Measurements from ENCODE around the gene OR1E2.
A peak's percentile ranks its signal among the peaks of the same experiment; 100 is the strongest.
"Not testable (repeated sequence)": the region's sequence is repeated elsewhere in the genome, so short reads cannot be mapped to it uniquely, and the experiment has no call there.

OR1E2 gene

DNA sequence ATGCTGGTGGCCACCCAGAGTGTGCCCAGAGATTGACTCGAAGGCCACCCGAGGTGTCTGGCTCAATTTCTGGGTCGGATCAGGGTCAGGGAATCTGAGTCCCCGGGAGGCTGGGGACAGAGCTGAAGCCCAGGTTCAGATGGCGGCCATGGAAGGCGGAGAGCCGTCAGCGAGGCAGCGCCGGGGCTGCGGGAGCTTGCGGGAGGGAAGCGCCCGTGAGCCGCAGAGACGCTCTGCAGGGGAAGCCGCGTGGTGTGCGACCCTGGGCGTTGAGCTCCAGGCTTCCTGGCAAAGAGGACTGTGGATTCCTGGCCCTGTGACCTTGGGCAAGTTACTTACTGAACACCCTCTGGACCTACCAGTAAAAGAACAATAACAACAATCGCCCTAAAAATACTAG, 38.5 kb upstream of the OR1E2 start:
- no peak for DNase-seq (ENCODE audit: low read depth in 2 of 2)
- H3K4me3 ChIP-seq (replicated peaks in 1 of 2; ENCODE audit: low read depth in 2 of 2, low read length in 2 of 2) = no peak overlapping the region

DNA sequence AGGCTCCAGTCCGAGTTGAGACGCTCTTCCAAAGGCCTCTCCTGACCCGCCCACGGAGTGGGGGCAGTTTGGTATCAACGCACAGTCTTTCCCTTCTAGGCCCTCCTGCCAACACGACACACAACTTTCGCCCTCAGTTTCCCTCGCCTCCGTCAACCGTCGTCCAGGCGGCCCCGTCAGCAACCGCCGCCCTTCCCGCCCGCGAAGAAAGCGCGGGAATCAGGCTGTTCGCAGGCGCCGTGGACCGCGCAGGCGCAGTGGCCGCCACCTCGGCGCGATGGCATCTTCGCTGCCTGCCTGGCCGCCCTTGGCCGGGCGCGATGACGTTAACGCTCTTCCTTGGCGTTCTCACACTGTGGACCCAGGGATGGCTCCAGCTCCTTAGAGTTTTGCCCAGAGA, 38.0 kb upstream of the OR1E2 start, which contains the start of gene SPATA22:
TSS of gene SPATA22 (minus strand) at position 221 of the 400 bp plus-strand sequence. CDS start 2,494 bp downstream, outside the sequence.
- DNase-seq (ENCODE audit: low read depth in 2 of 2) = no peak
- TF ChIP-seq, protein P1, sequence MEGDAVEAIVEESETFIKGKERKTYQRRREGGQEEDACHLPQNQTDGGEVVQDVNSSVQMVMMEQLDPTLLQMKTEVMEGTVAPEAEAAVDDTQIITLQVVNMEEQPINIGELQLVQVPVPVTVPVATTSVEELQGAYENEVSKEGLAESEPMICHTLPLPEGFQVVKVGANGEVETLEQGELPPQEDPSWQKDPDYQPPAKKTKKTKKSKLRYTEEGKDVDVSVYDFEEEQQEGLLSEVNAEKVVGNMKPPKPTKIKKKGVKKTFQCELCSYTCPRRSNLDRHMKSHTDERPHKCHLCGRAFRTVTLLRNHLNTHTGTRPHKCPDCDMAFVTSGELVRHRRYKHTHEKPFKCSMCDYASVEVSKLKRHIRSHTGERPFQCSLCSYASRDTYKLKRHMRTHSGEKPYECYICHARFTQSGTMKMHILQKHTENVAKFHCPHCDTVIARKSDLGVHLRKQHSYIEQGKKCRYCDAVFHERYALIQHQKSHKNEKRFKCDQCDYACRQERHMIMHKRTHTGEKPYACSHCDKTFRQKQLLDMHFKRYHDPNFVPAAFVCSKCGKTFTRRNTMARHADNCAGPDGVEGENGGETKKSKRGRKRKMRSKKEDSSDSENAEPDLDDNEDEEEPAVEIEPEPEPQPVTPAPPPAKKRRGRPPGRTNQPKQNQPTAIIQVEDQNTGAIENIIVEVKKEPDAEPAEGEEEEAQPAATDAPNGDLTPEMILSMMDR (IDR thresholded peaks at IDR 0.05; ENCODE audit: low read depth, low read length) = no peak
- H3K4me3 ChIP-seq (replicated peaks in 1 of 2; ENCODE audit: low read depth in 2 of 2, low read length in 2 of 2) = no peak within 1 kb of the TSS

More for the DNA sequence above, 38.5 kb upstream of the OR1E2 start:
- TF ChIP-seq, protein P1 (IDR thresholded peaks at IDR 0.05; ENCODE audit: low read depth, low read length) = no peak

DNA sequence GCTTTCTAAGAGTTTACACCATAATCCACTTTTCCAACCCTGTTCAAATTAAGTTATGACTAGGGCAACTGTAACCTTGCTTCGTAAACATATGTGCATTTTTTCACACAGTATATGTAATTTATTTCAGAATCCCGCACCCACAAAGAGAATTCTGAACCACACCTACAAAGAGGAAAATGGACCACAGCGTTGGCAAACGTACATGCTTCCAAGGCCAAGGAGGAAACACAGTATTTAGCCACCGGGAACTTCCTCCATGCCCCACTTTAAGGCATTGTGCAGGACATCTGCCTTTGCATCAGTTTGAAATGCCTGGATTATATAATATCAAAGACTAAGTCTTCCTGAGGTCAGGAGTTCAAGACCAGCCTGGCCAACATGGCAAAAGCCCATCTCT, 35.9 kb upstream of the OR1E2 start:
- DNase-seq (ENCODE audit: low read depth in 2 of 2) = no peak
- TF ChIP-seq, protein P1 (IDR thresholded peaks at IDR 0.05; ENCODE audit: low read depth, low read length) = no peak

DNA sequence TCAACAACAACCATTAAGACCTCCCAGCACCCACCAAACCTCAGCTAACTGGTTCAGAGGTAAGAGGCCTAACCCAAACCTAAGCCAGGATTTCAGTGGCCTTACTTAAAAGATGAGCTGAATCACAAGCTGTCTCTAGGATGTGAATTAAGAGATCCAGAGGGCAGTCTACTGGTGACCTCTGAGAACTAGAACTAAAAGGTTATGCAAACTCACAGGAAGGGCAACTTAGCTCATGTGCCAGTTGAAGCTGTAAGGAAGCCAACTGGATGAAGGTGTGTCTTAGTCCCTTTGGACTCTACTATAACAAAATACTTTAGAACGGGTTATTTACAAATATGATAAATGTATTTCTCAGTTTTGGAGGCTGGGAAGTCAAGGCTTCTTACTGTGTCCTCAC, 32.7 kb upstream of the OR1E2 start:
- H3K4me3 ChIP-seq (replicated peaks in 1 of 2; ENCODE audit: low read depth in 2 of 2, low read length in 2 of 2); DNase-seq (ENCODE audit: low read depth in 2 of 2): not testable (repeated sequence)

More for the DNA sequence above, 35.9 kb upstream of the OR1E2 start:
- H3K4me3 ChIP-seq (replicated peaks in 1 of 2; ENCODE audit: low read depth in 2 of 2, low read length in 2 of 2) = no peak overlapping the region

DNA sequence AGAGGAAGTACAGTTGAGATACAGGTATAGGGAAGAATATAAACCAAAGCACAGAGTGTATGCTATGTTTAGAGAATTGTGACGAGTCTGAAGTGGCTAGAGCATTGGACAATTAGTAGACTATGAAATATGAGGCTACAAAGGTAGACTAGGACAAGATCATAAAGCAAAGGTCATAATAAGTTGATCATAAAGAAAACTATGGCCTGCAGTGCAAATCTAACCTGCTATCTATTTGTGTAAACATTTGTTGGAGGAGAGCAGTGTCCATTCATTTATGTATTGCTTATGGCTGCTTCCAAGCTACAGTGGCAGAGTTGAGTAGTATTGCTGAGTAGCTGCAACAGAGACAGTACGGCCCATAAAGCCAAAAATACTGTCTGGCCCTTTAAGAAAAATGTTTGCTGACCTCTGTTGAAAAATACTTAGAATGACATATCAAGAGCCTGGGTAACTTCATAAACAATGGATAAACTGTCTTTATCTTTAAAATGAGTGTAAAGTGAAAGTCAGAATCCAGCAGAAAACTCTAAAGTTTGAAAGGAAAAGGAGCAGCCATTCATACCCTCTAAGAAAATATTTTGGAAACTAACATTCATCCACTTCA, 14.5 kb upstream of the OR1E2 start:
- H3K4me3 ChIP-seq (replicated peaks in 1 of 2; ENCODE audit: low read depth in 2 of 2, low read length in 2 of 2) = no peak overlapping the region
- TF ChIP-seq, protein P1 (IDR thresholded peaks at IDR 0.05; ENCODE audit: low read depth, low read length) = no peak
- DNase-seq (ENCODE audit: low read depth in 2 of 2) = peak; percentile 3 to 27

DNA sequence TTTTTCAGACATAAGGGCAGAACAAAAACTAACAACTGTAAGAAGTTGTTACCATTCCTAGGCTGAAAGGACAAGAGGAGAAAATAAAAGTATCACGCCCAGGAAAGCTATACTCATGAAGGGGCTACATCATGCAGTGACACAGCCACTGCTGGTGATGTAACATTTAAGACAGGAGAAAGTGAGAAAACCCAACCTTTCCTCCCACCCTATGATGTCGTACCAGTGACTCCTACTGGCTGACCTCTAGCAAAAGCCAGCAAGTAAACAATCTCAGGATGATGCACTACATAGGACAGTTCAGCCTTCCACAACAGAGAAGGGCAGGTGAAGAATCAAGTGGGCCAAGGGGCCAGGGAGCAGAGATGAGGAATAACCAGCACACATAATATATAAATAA, 14.0 kb upstream of the OR1E2 start:
- TF ChIP-seq, protein P1 (IDR thresholded peaks at IDR 0.05; ENCODE audit: low read depth, low read length) = no peak
- H3K4me3 ChIP-seq (replicated peaks in 1 of 2; ENCODE audit: low read depth in 2 of 2, low read length in 2 of 2) = no peak overlapping the region
- peak; percentile 5 to 28 for DNase-seq (ENCODE audit: low read depth in 2 of 2)

DNA sequence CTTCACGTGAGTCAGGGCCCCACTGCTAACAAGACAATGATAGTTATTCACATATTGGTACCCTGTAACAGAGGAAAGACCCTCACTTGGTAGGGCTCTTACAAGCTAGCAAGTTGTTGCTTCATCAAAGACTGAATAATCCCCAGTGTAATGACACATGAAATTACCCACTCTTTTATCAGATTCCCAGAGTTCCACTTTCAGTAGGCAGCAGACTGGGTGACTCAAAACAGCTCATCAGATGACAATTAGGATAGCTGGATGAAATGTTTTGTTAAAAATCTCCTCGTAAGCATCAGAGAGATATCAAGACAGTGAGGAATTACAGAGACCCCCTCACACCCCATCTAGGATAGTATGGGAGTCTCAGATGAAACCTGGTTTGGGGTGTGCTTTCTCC, 6.8 kb upstream of the OR1E2 start:
- H3K4me3 ChIP-seq (replicated peaks in 1 of 2; ENCODE audit: low read depth in 2 of 2, low read length in 2 of 2) = no peak overlapping the region
- peak in 1 of 2 donors; percentile 20 for DNase-seq (ENCODE audit: low read depth in 2 of 2)
- TF ChIP-seq, protein P1 (IDR thresholded peaks at IDR 0.05; ENCODE audit: low read depth, low read length) = no peak

Data from cardiac fibroblast (primary cell).